Measurements from ENCODE around the gene BLTP3A. TPM values are rescaled to one million over a fixed set of nuclear protein-coding genes. Genes with fewer than 3 reads are reported as not detected.
"Not testable (repeated sequence)": the region's sequence is repeated elsewhere in the genome, so short reads cannot be mapped to it uniquely, and the experiment has no call there.

BLTP3A gene
- total RNA-seq, 1 experiment from 2014 or later: 20.2 TPM

GRCh38 chr6:34743625-34744293 lies 48.1 kb upstream of the BLTP3A start:
- intact Hi-C loops (cut with micrococcal nuclease; ENCODE audit: unreplicated experiment): no loop called here
- CTCF ChIA-PET: no interaction called here
- H3K4me3 ChIP-seq (ENCODE audit: low read depth in 2 of 2, low read length in 2 of 2): no peak overlapping the region
- no peaks in the 10 kb centered on the region for H3K4me1 ChIP-seq (ENCODE audit: control insufficient read depth, insufficient read depth, low read length)
- in situ Hi-C loops (cut with HindIII; ENCODE audit: low pct_unique_long_range_greater_than_20kb, low sequenced_read_pairs): no loop called here
- H3K27ac ChIP-seq (ENCODE audit: low read length): no peak overlapping the region
- BruUV-seq (replicated peaks): no TSS peak
- ATAC-seq (no peak), DNase-seq (ENCODE audit: low read depth, low spot score) (no peak)
- no peaks in the 10 kb centered on the region for H3K36me3 ChIP-seq (ENCODE audit: control insufficient read depth, insufficient read depth, low read length)
- TF ChIP-seq CTCF (IDR thresholded peaks at IDR 0.05): no peak
- no peak for TF ChIP-seq TCF7L2 (IDR thresholded peaks at IDR 0.05; ENCODE audit: low read depth, low read length)
- TF ChIP-seq POLR2AphosphoS5 (IDR thresholded peaks at IDR 0.05; ENCODE audit: low read depth, low read length): no peak
- TF ChIP-seq SIN3A (IDR thresholded peaks at IDR 0.05; ENCODE audit: borderline replicate concordance, insufficient read depth, low read depth, low read length): no peak
- H3K27me3 ChIP-seq (ENCODE audit: control insufficient read depth, insufficient read depth, low read length): no peaks in the 10 kb centered on the region
- H3K9me3 ChIP-seq (ENCODE audit: control insufficient read depth, insufficient read depth, low read depth, low read length): no peaks in the 10 kb centered on the region
- POLR2A ChIA-PET: interaction anchor here (0.6 kb wide), 1 partner anchor 941 kb away, joined by 3 read pairs; no protein-coding TSS in a partner anchor

GRCh38 chr6:34744294-34744647 lies 47.6 kb upstream of the BLTP3A start:
- in situ Hi-C loops (cut with HindIII; ENCODE audit: low pct_unique_long_range_greater_than_20kb, low sequenced_read_pairs); H3K27me3 ChIP-seq (ENCODE audit: control insufficient read depth, insufficient read depth, low read length); H3K4me3 ChIP-seq (ENCODE audit: low read depth in 2 of 2, low read length in 2 of 2); ATAC-seq; H3K27ac ChIP-seq (ENCODE audit: low read length); BruUV-seq (replicated peaks); CTCF ChIA-PET; H3K4me1 ChIP-seq (ENCODE audit: control insufficient read depth, insufficient read depth, low read length); H3K9me3 ChIP-seq (ENCODE audit: control insufficient read depth, insufficient read depth, low read depth, low read length); H3K36me3 ChIP-seq (ENCODE audit: control insufficient read depth, insufficient read depth, low read length); DNase-seq (ENCODE audit: low read depth, low spot score); intact Hi-C loops (cut with micrococcal nuclease; ENCODE audit: unreplicated experiment): not testable (repeated sequence)
- POLR2A ChIA-PET: interaction anchor here (0.7 kb wide), 1 partner anchor 606 kb away, joined by 3 read pairs; no protein-coding TSS in a partner anchor

GRCh38 chr6:34745277-34746103 lies 46.4 kb upstream of the BLTP3A start:
- intact Hi-C loops (cut with micrococcal nuclease; ENCODE audit: unreplicated experiment) (no loop called here), in situ Hi-C loops (cut with HindIII; ENCODE audit: low pct_unique_long_range_greater_than_20kb, low sequenced_read_pairs) (no loop called here)
- ATAC-seq (no peak), DNase-seq (ENCODE audit: low read depth, low spot score) (no peak)
- Histone ChIP-seq H3K4me1 (ENCODE audit: control insufficient read depth, insufficient read depth, low read length) (no peaks in the 10 kb centered on the region), H3K36me3 (ENCODE audit: control insufficient read depth, insufficient read depth, low read length) (no peaks in the 10 kb centered on the region), H3K27me3 (ENCODE audit: control insufficient read depth, insufficient read depth, low read length) (no peaks in the 10 kb centered on the region), H3K9me3 (ENCODE audit: control insufficient read depth, insufficient read depth, low read depth, low read length) (no peaks in the 10 kb centered on the region), H3K4me3 (ENCODE audit: low read depth in 2 of 2, low read length in 2 of 2) (no peak overlapping the region), H3K27ac (ENCODE audit: low read length) (no peak overlapping the region)
- BruUV-seq (replicated peaks): no TSS peak
- TF ChIP-seq REST (IDR thresholded peaks at IDR 0.05; ENCODE audit: insufficient read depth in 1 of 2, low read depth in 2 of 2, low read length in 1 of 2): no peak
- TF ChIP-seq SIN3A (IDR thresholded peaks at IDR 0.05; ENCODE audit: borderline replicate concordance, insufficient read depth, low read depth, low read length): no peak
- TF ChIP-seq TCF7L2 (IDR thresholded peaks at IDR 0.05; ENCODE audit: low read depth, low read length): no peak
- TF ChIP-seq POLR2AphosphoS5 (IDR thresholded peaks at IDR 0.05; ENCODE audit: low read depth, low read length): no peak
- TF ChIP-seq CTCF (IDR thresholded peaks at IDR 0.05): no peak
- CTCF ChIA-PET: no interaction called here
- POLR2A ChIA-PET: interaction anchor here (0.5 kb wide), 1 partner anchor 465 kb away, joined by 3 read pairs; no protein-coding TSS in a partner anchor

Data from Panc1 (cell line).